Transverse colon (tissue), 4 donors: ENCODE results near the gene AJAP1. TPM values are rescaled to one million over a fixed set of nuclear protein-coding genes. Genes with fewer than 3 reads are reported as not detected.

Experiments
- DNase-seq: peaks from one replicate; pipeline ENCODE4 v3.0.0-alpha.2; 2019
- H3K27ac ChIP-seq, 4 donors: fragments of 200-600 bp; sonication (generic); 2 replicates each; pipeline ENCODE4 v1.5.1; 2016 to 2018; ENCODE audit warnings: inconsistent platforms in 4 of 4
- H3K27me3 ChIP-seq: fragments of 200-600 bp; sonication (generic); 2 replicates; pipeline ENCODE4 v1.5.1; 2017; ENCODE audit warnings: inconsistent platforms
- H3K36me3 ChIP-seq, 4 donors: fragments of 200-600 bp; sonication (generic); 2 replicates each; pipeline ENCODE4 v1.5.1; 2017 to 2019; ENCODE audit warnings: inconsistent platforms in 4 of 4
- H3K4me1 ChIP-seq, 4 donors: fragments of 200-600 bp; sonication (generic); 2 replicates each; pipeline ENCODE4 v1.5.1; 2017 to 2020; ENCODE audit warnings: inconsistent platforms in 4 of 4
- H3K4me3 ChIP-seq, 4 donors: fragments of 200-600 bp; sonication (generic); 1 replicate in 1 of 4; 2 replicates in 3 of 4; pipeline versions ENCODE4 v1.5.1 to v1.6.1; 2017 to 2019; ENCODE audit warnings: inconsistent platforms in 4 of 4
- H3K9me3 ChIP-seq, 2 donors: fragments of 200-600 bp; sonication (generic); 2 replicates each; pipeline ENCODE4 v1.5.1; 2017 to 2019; ENCODE audit warnings: inconsistent platforms in 2 of 2
- CTCF ChIP-seq, 5 experiments: fragments of 200-600 bp in 3 of 5; fragments of 450-650 bp in 2 of 5; sonication (generic) in 3 of 5; IDR thresholded peaks; 1 replicate in 2 of 5; 2 replicates in 3 of 5; pipeline ENCODE4 v1.5.1; 2016 to 2017; ENCODE audit warnings: antibody characterized with exemption in 5 of 5, inconsistent platforms in 3 of 5, mild to moderate bottlenecking in 2 of 5, moderate library complexity in 1 of 5
- EP300 ChIP-seq: sonication (generic); formaldehyde crosslinking; IDR thresholded peaks from one replicate; pipeline ENCODE4 v1.6.1; 2017; ENCODE audit warnings: antibody characterized with exemption, low read depth
- POLR2A ChIP-seq: fragments of 450-650 bp; IDR thresholded peaks from one replicate; pipeline ENCODE4 v1.6.1; 2016; ENCODE audit warnings: antibody characterized with exemption, mild to moderate bottlenecking, moderate library complexity
- POLR2AphosphoS5 ChIP-seq, 3 donors: sonication (generic); formaldehyde crosslinking; IDR thresholded peaks; one replicate each; pipeline ENCODE4 v1.6.1; 2016; ENCODE audit warnings: antibody characterized with exemption in 3 of 3
- WGBS, 2 donors: methylation state at CpG; one replicate each; pipeline ENCODE4 v1.1.5; 2018; ENCODE audit warnings: low coverage in 1 of 2; 5-methylcytosine and 5-hydroxymethylcytosine counted together
- in situ Hi-C, 4 donors: fragments of 200-750 bp; cut with MboI; loops; one replicate each; pipeline versions ENCODE4 v1.15.0 to v1.15.1; 2017; ENCODE audit warnings: low sequenced_read_pairs in 3 of 4, low pct_ligation_motif_present in 1 of 4, low pct_unique_long_range_greater_than_20kb in 1 of 4
- intact Hi-C: fragments of 100-400 bp; cut with DNase I; formaldehyde crosslinking; loops from one replicate; pipeline ENCODE4 v1.15.1; 2023; ENCODE audit warnings: low total_unique reads
- total RNA-seq, 4 donors: library from RNA; depleted of rRNA; stranded (reverse); fragments of >200 nt; gene quantifications; one replicate each; pipeline ENCODE4 v1.1.0, GENCODE V29; 2016

AJAP1 gene
- total RNA-seq, 4 donors from 2014 or later, result 0.14 to 0.16 TPM; not detected in 2

- Histone ChIP-seq H3K9me3 (no peaks in the 10 kb centered on the region), H3K27me3 (no peaks in the 10 kb centered on the region), H3K4me1 (no peaks in the 10 kb centered on the region), H3K27ac (no peak overlapping the region), H3K4me3 (no peak overlapping the region), H3K36me3 (no peaks in the 10 kb centered on the region)
- intact Hi-C loops (no loop called here), in situ Hi-C loops (no loop called here)
- no peak for DNase-seq
- 72% methylated on average over 6 of the region's 8 CpGs; no CpG with 5 or more reads in 1 of the 2 donors for WGBS, 2 donors
- TF ChIP-seq CTCF (IDR thresholded peaks at IDR 0.05) (no peak), POLR2A (no peak), POLR2AphosphoS5 (IDR thresholded peaks at IDR 0.05) (no peak), EP300 (no peak)
Measured at GRCh38 chr1:4684136-4684535, 29.7 kb downstream of the AJAP1 start.

- no peak overlapping the region for H3K4me3 ChIP-seq
- in situ Hi-C loops, result no loop called here
- H3K27me3 ChIP-seq, result no peaks in the 10 kb centered on the region
- DNase-seq, result no peak
- intact Hi-C loops, result no loop called here
- no peaks in the 10 kb centered on the region for H3K9me3 ChIP-seq
- H3K36me3 ChIP-seq, result no peaks in the 10 kb centered on the region
- H3K27ac ChIP-seq, result no peak overlapping the region
- WGBS, 2 donors, result 52 to 79% methylated on average over 4 to 7 of the region's 7 CpGs
- TF ChIP-seq CTCF (IDR thresholded peaks at IDR 0.05), result no peak
- no peak for TF ChIP-seq POLR2AphosphoS5 (IDR thresholded peaks at IDR 0.05)
- TF ChIP-seq EP300, result no peak
- no peak for TF ChIP-seq POLR2A
- H3K4me1 ChIP-seq, result no peaks in the 10 kb centered on the region
Measured at GRCh38 chr1:4684864-4685522, 30.6 kb downstream of the AJAP1 start.

- DNase-seq, result no peak
- H3K27ac ChIP-seq, result no peak overlapping the region
- H3K36me3 ChIP-seq, result no peaks in the 10 kb centered on the region
- no peaks in the 10 kb centered on the region for H3K27me3 ChIP-seq
- no peaks in the 10 kb centered on the region for H3K4me1 ChIP-seq
- H3K4me3 ChIP-seq, result no peak overlapping the region
- no peaks in the 10 kb centered on the region for H3K9me3 ChIP-seq
- in situ Hi-C loops (no loop called here), intact Hi-C loops (no loop called here)
- TF ChIP-seq CTCF (IDR thresholded peaks at IDR 0.05), result no peak
- no peak for TF ChIP-seq EP300
- TF ChIP-seq POLR2A, result no peak
- no peak for TF ChIP-seq POLR2AphosphoS5 (IDR thresholded peaks at IDR 0.05)
- WGBS, 2 donors, result 83 to 100% methylated on average over 1 to 6 of the region's 6 CpGs
Measured at GRCh38 chr1:4685523-4685865, 31.1 kb downstream of the AJAP1 start.

- Histone ChIP-seq H3K27ac (no peak overlapping the region), H3K4me3 (no peak overlapping the region), H3K9me3 (no peaks in the 10 kb centered on the region), H3K4me1 (no peaks in the 10 kb centered on the region), H3K27me3 (no peaks in the 10 kb centered on the region), H3K36me3 (no peaks in the 10 kb centered on the region)
- in situ Hi-C loops (no loop called here), intact Hi-C loops (no loop called here)
- TF ChIP-seq POLR2AphosphoS5 (IDR thresholded peaks at IDR 0.05) (no peak), EP300 (no peak), POLR2A (no peak), CTCF (IDR thresholded peaks at IDR 0.05) (no peak)
- WGBS, 2 donors, result 78% methylated on average over 11 of the region's 11 CpGs; no CpG with 5 or more reads in 1 of the 2 donors
- no peak for DNase-seq
Measured at GRCh38 chr1:4687943-4688342, 33.5 kb downstream of the AJAP1 start.
